Mesendoderm (in vitro differentiated cells): ENCODE measurements around the gene FAT1.

ENCODE experiments used
- DNase-seq: peaks from one replicate; pipeline ENCODE4 v3.0.0; 2013
- H2AK5ac ChIP-seq: 2 replicates; pipeline ENCODE4 v1.6.1; 2013; ENCODE audit warnings: low read length, inconsistent platforms
- H2BK120ac ChIP-seq: 2 replicates; pipeline ENCODE4 v1.6.1; 2013; ENCODE audit warnings: low read depth, mild to moderate bottlenecking, low read length, moderate library complexity, mixed read lengths
- H2BK15ac ChIP-seq: replicated peaks from 2 replicates; pipeline ENCODE4 v1.6.1; 2013; ENCODE audit warnings: low read depth, mild to moderate bottlenecking, moderate library complexity
- H2BK5ac ChIP-seq: 2 replicates; pipeline ENCODE4 v1.6.1; 2013; ENCODE audit warnings: low read length, inconsistent platforms
- H3K18ac ChIP-seq: 2 replicates; pipeline ENCODE4 v1.6.1; 2013; ENCODE audit warnings: mild to moderate bottlenecking, low read length, mixed read lengths
- H3K23ac ChIP-seq: one replicate; pipeline ENCODE4 v1.6.1; 2013; ENCODE audit warnings: low read length
- H3K27ac ChIP-seq: 2 replicates; pipeline ENCODE4 v1.5.1; 2013; ENCODE audit warnings: low read depth, mild to moderate bottlenecking, inconsistent platforms, low read length, moderate library complexity
- H3K27me3 ChIP-seq: 2 replicates; pipeline ENCODE4 v1.6.1; 2013; ENCODE audit warnings: low read length, control low read depth, mild to moderate bottlenecking, inconsistent platforms; ENCODE audit not compliant: insufficient read depth, poor library complexity
- H3K36me3 ChIP-seq: 2 replicates; pipeline ENCODE4 v1.6.1; 2013; ENCODE audit warnings: low read length, inconsistent platforms; ENCODE audit not compliant: control insufficient read depth, insufficient read depth
- H3K4ac ChIP-seq: one replicate; pipeline ENCODE4 v1.6.1; 2013; ENCODE audit warnings: low read depth, mild to moderate bottlenecking, low read length, moderate library complexity
- H3K4me1 ChIP-seq: 2 replicates; pipeline ENCODE4 v1.6.1; 2013; ENCODE audit warnings: low read depth, low read length, inconsistent platforms; ENCODE audit not compliant: control insufficient read depth
- H3K4me2 ChIP-seq: 2 replicates; pipeline ENCODE4 v1.6.1; 2013; ENCODE audit warnings: low read length
- H3K4me3 ChIP-seq: 2 replicates; pipeline ENCODE4 v1.5.1; 2013; ENCODE audit warnings: mild to moderate bottlenecking, low read length
- H3K56ac ChIP-seq: one replicate; pipeline ENCODE4 v1.6.1; 2013; ENCODE audit warnings: low read length
- H3K79me1 ChIP-seq: 2 replicates; pipeline ENCODE4 v1.6.1; 2013; ENCODE audit warnings: low read length, inconsistent platforms
- H3K79me2 ChIP-seq: 2 replicates; pipeline ENCODE4 v1.6.1; 2013; ENCODE audit warnings: mild to moderate bottlenecking, low read length; ENCODE audit not compliant: control insufficient read depth, insufficient read depth
- H3K9ac ChIP-seq: 2 replicates; pipeline ENCODE4 v1.6.1; 2013; ENCODE audit warnings: low read length, inconsistent platforms
- H4K5ac ChIP-seq: one replicate; pipeline ENCODE4 v1.6.1; 2013; ENCODE audit warnings: low read length
- H4K8ac ChIP-seq: one replicate; pipeline ENCODE4 v1.6.1; 2013; ENCODE audit warnings: low read depth, mild to moderate bottlenecking, control low read depth, low read length, moderate library complexity
- WGBS: extraction: QIAGEN DNeasy Blood & Tissue Kit; methylation state at CpG from one replicate; pipeline ENCODE4 v1.1.7; 2013; ENCODE audit warnings: low lambda C conversion rate, missing lambda C conversion rate; ENCODE audit not compliant: insufficient coverage; ENCODE audit errors: extremely low coverage; 5-methylcytosine and 5-hydroxymethylcytosine counted together

Gene FAT1

GRCh38 chr4:186715077-186715476 is 8.6 kb downstream of the FAT1 start:
- no peak overlapping the region for H3K4me3 ChIP-seq
- no peak overlapping the region for H3K56ac ChIP-seq
- H3K79me2 ChIP-seq = peaks cover 67% of the 10 kb centered on the region
- H3K27ac ChIP-seq = no peak overlapping the region
- H2BK5ac ChIP-seq = no peak overlapping the region
- H3K79me1 ChIP-seq = peaks cover 18% of the 10 kb centered on the region
- no peak overlapping the region for H2BK120ac ChIP-seq
- H3K27me3 ChIP-seq = no peaks in the 10 kb centered on the region
- DNase-seq = no peak
- no peak overlapping the region for H2AK5ac ChIP-seq
- H3K4me2 ChIP-seq = no peak overlapping the region
- no peak overlapping the region for H3K23ac ChIP-seq
- no peak overlapping the region for H2BK15ac ChIP-seq
- H3K4ac ChIP-seq = no peak overlapping the region
- WGBS = no CpG with 5 or more reads among the region's 5 CpGs
- H3K36me3 ChIP-seq = no peaks in the 10 kb centered on the region
- no peak overlapping the region for H3K9ac ChIP-seq
- no peak overlapping the region for H4K5ac ChIP-seq
- no peak overlapping the region for H3K18ac ChIP-seq
- peaks cover 2% of the 10 kb centered on the region for H3K4me1 ChIP-seq
- H4K8ac ChIP-seq = no peak overlapping the region

- Histone ChIP-seq H3K4ac (no peak overlapping the region), H3K27me3 (no peaks in the 10 kb centered on the region), H2BK120ac (no peak overlapping the region), H4K8ac (no peak overlapping the region), H3K4me1 (peaks cover 2% of the 10 kb centered on the region), H4K5ac (no peak overlapping the region), H3K18ac (no peak overlapping the region), H3K23ac (no peak overlapping the region), H3K4me3 (no peak overlapping the region), H3K79me2 (peaks cover 61% of the 10 kb centered on the region), H3K4me2 (no peak overlapping the region), H2BK5ac (no peak overlapping the region), H3K79me1 (peaks cover 14% of the 10 kb centered on the region), H3K36me3 (no peaks in the 10 kb centered on the region), H2BK15ac (no peak overlapping the region), H3K27ac (no peak overlapping the region), H3K56ac (no peak overlapping the region), H3K9ac (no peak overlapping the region), H2AK5ac (no peak overlapping the region)
- WGBS = no CpG with 5 or more reads among the region's 16 CpGs
- DNase-seq = no peak
These were observed 9.5 kb downstream of the FAT1 start for GRCh38 chr4:186714006-186714675.

GRCh38 chr4:186712690-186713089 is 11.0 kb downstream of the FAT1 start:
- no peaks in the 10 kb centered on the region for H3K27me3 ChIP-seq
- H3K4me2 ChIP-seq = no peak overlapping the region
- no peak overlapping the region for H4K8ac ChIP-seq
- no peak overlapping the region for H3K4me3 ChIP-seq
- peaks cover 53% of the 10 kb centered on the region for H3K79me2 ChIP-seq
- no peak overlapping the region for H3K4ac ChIP-seq
- H2BK5ac ChIP-seq = no peak overlapping the region
- no peak overlapping the region for H4K5ac ChIP-seq
- no CpG with 5 or more reads among the region's 7 CpGs for WGBS
- H2AK5ac ChIP-seq = no peak overlapping the region
- H3K79me1 ChIP-seq = peaks cover 14% of the 10 kb centered on the region
- H3K23ac ChIP-seq = no peak overlapping the region
- H2BK15ac ChIP-seq = no peak overlapping the region
- peak; percentile 75 for DNase-seq
- peaks cover 2% of the 10 kb centered on the region for H3K4me1 ChIP-seq
- H2BK120ac ChIP-seq = no peak overlapping the region
- no peak overlapping the region for H3K9ac ChIP-seq
- H3K18ac ChIP-seq = no peak overlapping the region
- H3K27ac ChIP-seq = no peak overlapping the region
- no peak overlapping the region for H3K56ac ChIP-seq
- H3K36me3 ChIP-seq = peaks cover 3% of the 10 kb centered on the region

DNA sequence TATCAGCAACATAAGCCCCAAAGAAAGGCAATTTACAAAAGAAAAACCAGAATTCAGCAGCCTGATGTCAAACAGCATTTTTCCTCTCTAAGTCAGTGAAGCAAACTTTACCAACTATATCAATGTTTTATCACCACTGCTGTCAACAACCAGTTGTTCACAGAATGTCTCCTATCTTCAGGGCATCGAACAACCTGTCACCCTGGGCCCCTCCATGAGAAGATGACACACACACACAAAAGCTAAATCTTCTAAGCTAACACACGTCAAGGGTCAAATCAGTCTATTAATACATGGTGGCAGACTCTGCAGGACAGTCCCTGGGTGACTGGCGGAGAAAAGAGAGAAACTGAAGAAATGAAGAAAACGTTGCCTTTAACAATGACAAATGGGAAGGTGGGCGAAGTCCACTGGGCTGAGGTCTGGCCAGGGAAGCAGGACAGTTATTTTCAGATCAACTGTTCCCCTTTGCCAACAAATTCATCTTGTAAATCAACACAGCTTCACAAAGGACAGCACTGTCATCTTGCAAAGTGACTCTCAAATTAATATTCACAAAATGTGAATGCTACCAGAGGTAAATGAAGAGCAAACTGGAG is 13.0 kb downstream of the FAT1 start:
- no peak overlapping the region for H3K27ac ChIP-seq
- peaks cover 50% of the 10 kb centered on the region for H3K79me2 ChIP-seq
- no peaks in the 10 kb centered on the region for H3K27me3 ChIP-seq
- H3K18ac ChIP-seq = no peak overlapping the region
- no peak overlapping the region for H3K23ac ChIP-seq
- no peak overlapping the region for H2BK5ac ChIP-seq
- no CpG with 5 or more reads among the region's 5 CpGs for WGBS
- H2BK120ac ChIP-seq = no peak overlapping the region
- peaks cover 10% of the 10 kb centered on the region for H3K36me3 ChIP-seq
- H3K4me2 ChIP-seq = no peak overlapping the region
- H4K8ac ChIP-seq = no peak overlapping the region
- H3K4ac ChIP-seq = no peak overlapping the region
- H3K56ac ChIP-seq = no peak overlapping the region
- no peak overlapping the region for H2AK5ac ChIP-seq
- DNase-seq = no peak
- no peak overlapping the region for H3K9ac ChIP-seq
- H3K4me1 ChIP-seq = peaks cover 2% of the 10 kb centered on the region
- H4K5ac ChIP-seq = no peak overlapping the region
- H3K79me1 ChIP-seq = peaks cover 15% of the 10 kb centered on the region
- no peak overlapping the region for H2BK15ac ChIP-seq
- H3K4me3 ChIP-seq = no peak overlapping the region

DNA sequence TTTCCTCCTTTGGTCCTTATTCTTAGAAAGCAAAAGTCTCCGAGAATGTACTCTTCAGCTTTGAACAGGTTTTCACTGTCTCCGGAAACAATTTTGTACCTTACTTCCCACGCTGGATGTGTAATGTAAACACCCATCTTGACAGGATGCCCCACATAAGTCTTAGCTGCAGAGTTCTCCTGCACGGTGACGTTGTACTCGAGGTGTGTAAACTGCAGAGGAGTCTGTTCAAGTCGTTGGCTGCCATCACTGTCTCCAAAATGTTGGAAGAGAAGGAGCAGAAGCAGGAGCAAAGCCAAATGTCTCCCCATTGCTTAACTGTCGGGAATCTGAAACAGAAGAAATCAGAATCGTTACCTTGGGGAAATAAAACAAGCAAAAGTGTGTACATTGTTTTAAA is 14.1 kb downstream of the FAT1 start:
- Histone ChIP-seq H3K27ac (no peak overlapping the region), H3K27me3 (no peaks in the 10 kb centered on the region), H4K8ac (no peak overlapping the region), H2BK120ac (no peak overlapping the region), H4K5ac (no peak overlapping the region), H3K4me1 (peaks cover 2% of the 10 kb centered on the region), H3K4ac (no peak overlapping the region), H3K79me1 (peaks cover 18% of the 10 kb centered on the region), H3K18ac (no peak overlapping the region), H2BK5ac (no peak overlapping the region), H3K79me2 (peaks cover 46% of the 10 kb centered on the region), H3K56ac (no peak overlapping the region), H2BK15ac (no peak overlapping the region), H3K4me3 (no peak overlapping the region), H3K23ac (no peak overlapping the region), H3K36me3 (peaks cover 10% of the 10 kb centered on the region), H3K9ac (no peak overlapping the region), H3K4me2 (no peak overlapping the region), H2AK5ac (no peak overlapping the region)
- no peak for DNase-seq
- no CpG with 5 or more reads among the region's 9 CpGs for WGBS

GRCh38 chr4:186708554-186708953 is 15.1 kb downstream of the FAT1 start:
- Histone ChIP-seq H3K4ac (no peak overlapping the region), H3K27ac (no peak overlapping the region), H3K23ac (no peak overlapping the region), H4K5ac (no peak overlapping the region), H3K4me3 (no peak overlapping the region), H2BK15ac (no peak overlapping the region), H2BK5ac (no peak overlapping the region), H4K8ac (no peak overlapping the region), H3K27me3 (no peaks in the 10 kb centered on the region), H3K36me3 (peaks cover 10% of the 10 kb centered on the region), H2BK120ac (no peak overlapping the region), H3K9ac (no peak overlapping the region), H3K79me2 (peaks cover 38% of the 10 kb centered on the region), H3K18ac (no peak overlapping the region), H3K4me1 (peaks cover 2% of the 10 kb centered on the region), H3K56ac (no peak overlapping the region), H3K79me1 (peaks cover 19% of the 10 kb centered on the region), H3K4me2 (no peak overlapping the region), H2AK5ac (no peak overlapping the region)
- no peak for DNase-seq
- WGBS = no CpG with 5 or more reads among the region's 6 CpGs
